GM23248 (cell line): ENCODE data around the gene TMEM145. TPM values are rescaled to one million over a fixed set of nuclear protein-coding genes. Genes with fewer than 3 reads are reported as not detected.
A peak's percentile ranks its signal among the peaks of the same experiment; 100 is the strongest.

Experiments
- DNase-seq: peaks from one replicate; pipeline ENCODE4 v3.0.0-alpha.2; 2015
- H2AFZ ChIP-seq: fragments of 200-600 bp; sonication (generic); 2 replicates; pipeline ENCODE4 v1.6.1; 2016; ENCODE audit warnings: antibody characterized with exemption
- H3F3A ChIP-seq: fragments of 200-600 bp; sonication (generic); 2 replicates; pipeline ENCODE4 v1.6.1; 2016; ENCODE audit warnings: mild to moderate bottlenecking, antibody characterized with exemption, mixed run types; ENCODE audit not compliant: insufficient read depth
- H3K27ac ChIP-seq: fragments of 200-600 bp; sonication (generic); 2 replicates; pipeline ENCODE4 v1.5.1; 2016; ENCODE audit warnings: mild to moderate bottlenecking
- H3K27me3 ChIP-seq: fragments of 200-600 bp; sonication (generic); replicated peaks from 2 replicates; pipeline ENCODE4 v1.6.1; 2016; ENCODE audit warnings: mild to moderate bottlenecking; ENCODE audit not compliant: insufficient read depth
- H3K36me3 ChIP-seq: fragments of 200-600 bp; sonication (generic); 2 replicates; pipeline ENCODE4 v1.6.1; 2016; ENCODE audit warnings: low read depth, mild to moderate bottlenecking
- H3K4me1 ChIP-seq: fragments of 200-600 bp; sonication (generic); 2 replicates; pipeline ENCODE4 v1.6.1; 2016; ENCODE audit warnings: mild to moderate bottlenecking; ENCODE audit not compliant: insufficient read depth
- H3K4me2 ChIP-seq: fragments of 200-600 bp; sonication (generic); one replicate; pipeline ENCODE4 v1.6.1; 2016; ENCODE audit warnings: mild to moderate bottlenecking; ENCODE audit not compliant: unreplicated experiment
- H3K4me3 ChIP-seq: fragments of 200-600 bp; sonication (generic); 2 replicates; pipeline ENCODE4 v1.5.1; 2016; ENCODE audit warnings: mild to moderate bottlenecking
- H3K79me2 ChIP-seq: fragments of 200-600 bp; sonication (generic); 2 replicates; pipeline ENCODE4 v1.6.1; 2016; ENCODE audit warnings: mild to moderate bottlenecking; ENCODE audit not compliant: insufficient read depth
- H3K9ac ChIP-seq: fragments of 200-600 bp; sonication (generic); 2 replicates; pipeline ENCODE4 v1.6.1; 2016; ENCODE audit warnings: mild to moderate bottlenecking
- H3K9me2 ChIP-seq: fragments of 200-600 bp; sonication (generic); 2 replicates; pipeline ENCODE4 v1.6.1; 2016; ENCODE audit warnings: mixed run types, mild to moderate bottlenecking, moderate library complexity; ENCODE audit not compliant: insufficient read depth
- H3K9me3 ChIP-seq: fragments of 200-600 bp; sonication (generic); one replicate; pipeline ENCODE4 v1.6.1; 2017; ENCODE audit warnings: low read depth
- H4K20me1 ChIP-seq: fragments of 200-600 bp; sonication (generic); 2 replicates; pipeline ENCODE4 v1.6.0; 2016; ENCODE audit not compliant: insufficient read depth
- EZH2 ChIP-seq: fragments of 200-600 bp; sonication (generic); IDR thresholded peaks from 2 replicates; pipeline ENCODE4 v1.6.1; 2018; ENCODE audit warnings: antibody characterized with exemption, mild to moderate bottlenecking; ENCODE audit not compliant: insufficient read depth, poor library complexity, severe bottlenecking
- EZH2phosphoT487 ChIP-seq: fragments of 200-600 bp; sonication (generic); IDR thresholded peaks from 2 replicates; pipeline ENCODE4 v1.6.1; 2018; ENCODE audit warnings: antibody characterized with exemption, moderate library complexity, mild to moderate bottlenecking, low read depth; ENCODE audit not compliant: insufficient read depth
- whole genome bisulfite sequencing, 2 experiments: methylation state at CpG; one replicate each; pipeline ENCODE4 v1.1.6; 2015 to 2017; ENCODE audit warnings: low lambda C conversion rate in 2 of 2, low coverage in 1 of 2; ENCODE audit errors: missing lambda C conversion rate in 2 of 2; 5-methylcytosine and 5-hydroxymethylcytosine counted together
- in situ Hi-C: fragments of 300-500 bp; cut with MboI; formaldehyde crosslinking; loops from 2 replicates; pipeline ENCODE4 v1.15.0; 2020
- polyA plus RNA-seq: library from polyadenylated mRNA; unstranded; fragments of >200 nt; fragmentation: Nextera tagmentation; extraction: Ambion mirVana; gene quantifications from 2 replicates; pipeline ENCODE4 v1.2.1, GENCODE V29; 2016
- total RNA-seq: library from RNA; depleted of rRNA; stranded (reverse); fragments of >200 nt; shearing (Covaris generic); gene quantifications from 2 replicates; pipeline ENCODE4 v1.2.3, GENCODE V29; 2014

Gene TMEM145
- total and polyA plus RNA-seq, 2 experiments from 2014 or later = not detected

GRCh38 chr19:42279155-42279901 is 33.8 kb upstream of the TMEM145 start:
- peaks cover 62% of the 10 kb centered on the region for H3K4me1 ChIP-seq
- H3K36me3 ChIP-seq = no peaks in the 10 kb centered on the region
- TF ChIP-seq EZH2 (no peak), EZH2phosphoT487 (no peak)
- peaks cover 26% of the 10 kb centered on the region for H3F3A ChIP-seq
- no peaks in the 10 kb centered on the region for H3K9me2 ChIP-seq
- DNase-seq = peak; percentile 48
- peak overlapping the region; percentile 81 for H3K4me3 ChIP-seq
- H3K4me2 ChIP-seq = peak overlapping the region; percentile 86
- 4 to 7% methylated on average over 6 of the region's 6 CpGs for WGBS, 2 experiments
- in situ Hi-C loops = no loop called here
- no peaks in the 10 kb centered on the region for H3K9me3 ChIP-seq
- peak overlapping the region; percentile 80 for H3K9ac ChIP-seq
- H3K79me2 ChIP-seq = peaks cover 65% of the 10 kb centered on the region
- peak overlapping the region; percentile 87 for H3K27ac ChIP-seq
- no peaks in the 10 kb centered on the region for H4K20me1 ChIP-seq
- H2AFZ ChIP-seq = no peak overlapping the region
- H3K27me3 ChIP-seq = no peaks in the 10 kb centered on the region

GRCh38 chr19:42279902-42280814 is 33.0 kb upstream of the TMEM145 start:
- Histone ChIP-seq H3K4me3 (peak overlapping the region; percentile 81), H3K4me2 (peak overlapping the region; percentile 86), H3K9me3 (no peaks in the 10 kb centered on the region), H3F3A (peaks cover 26% of the 10 kb centered on the region), H4K20me1 (no peaks in the 10 kb centered on the region), H3K79me2 (peaks cover 64% of the 10 kb centered on the region), H3K27me3 (no peaks in the 10 kb centered on the region), H2AFZ (peak overlapping the region; percentile 38), H3K36me3 (no peaks in the 10 kb centered on the region), H3K27ac (peak overlapping the region; percentile 87), H3K9ac (peak overlapping the region; percentile 80), H3K9me2 (no peaks in the 10 kb centered on the region), H3K4me1 (peaks cover 64% of the 10 kb centered on the region)
- WGBS, 2 experiments = 0 to 1% methylated on average over 47 to 88 of the region's 89 CpGs
- peak; percentile 96 for DNase-seq
- no peak for TF ChIP-seq EZH2
- TF ChIP-seq EZH2phosphoT487 = no peak
- in situ Hi-C loops = no loop called here

- peak overlapping the region; percentile 87 for H3K27ac ChIP-seq
- in situ Hi-C loops = no loop called here
- H3K4me3 ChIP-seq = peak overlapping the region; percentile 81
- TF ChIP-seq EZH2phosphoT487 (no peak), EZH2 (no peak)
- no peak overlapping the region for H2AFZ ChIP-seq
- no peaks in the 10 kb centered on the region for H3K9me3 ChIP-seq
- peaks cover 70% of the 10 kb centered on the region for H3K4me1 ChIP-seq
- peak overlapping the region; percentile 80 for H3K9ac ChIP-seq
- H3K9me2 ChIP-seq = no peaks in the 10 kb centered on the region
- no peaks in the 10 kb centered on the region for H3K27me3 ChIP-seq
- peak overlapping the region; percentile 86 for H3K4me2 ChIP-seq
- peaks cover 26% of the 10 kb centered on the region for H3F3A ChIP-seq
- DNase-seq = peak; percentile 77
- 0% methylated on average over 20 of the region's 20 CpGs; no CpG with 5 or more reads in 1 of the 2 experiments for WGBS, 2 experiments
- H3K36me3 ChIP-seq = no peaks in the 10 kb centered on the region
- H3K79me2 ChIP-seq = peaks cover 64% of the 10 kb centered on the region
- no peaks in the 10 kb centered on the region for H4K20me1 ChIP-seq
Measured at GRCh38 chr19:42280815-42281145, 32.3 kb upstream of the TMEM145 start.

GRCh38 chr19:42281146-42281826 is 31.8 kb upstream of the TMEM145 start:
- peak; percentile 83 for DNase-seq
- in situ Hi-C loops = no loop called here
- Histone ChIP-seq H3K9me3 (no peaks in the 10 kb centered on the region), H3K27ac (peak overlapping the region; percentile 87), H3K36me3 (no peaks in the 10 kb centered on the region), H4K20me1 (no peaks in the 10 kb centered on the region), H3K79me2 (peaks cover 64% of the 10 kb centered on the region), H3K27me3 (no peaks in the 10 kb centered on the region), H2AFZ (no peak overlapping the region), H3F3A (peaks cover 26% of the 10 kb centered on the region), H3K9ac (peak overlapping the region; percentile 80), H3K4me2 (peak overlapping the region; percentile 55), H3K4me1 (peaks cover 67% of the 10 kb centered on the region), H3K9me2 (no peaks in the 10 kb centered on the region), H3K4me3 (peak overlapping the region; percentile 43)
- 4 to 10% methylated on average over 8 to 25 of the region's 25 CpGs for WGBS, 2 experiments
- TF ChIP-seq EZH2 (no peak), EZH2phosphoT487 (no peak)
